Measurements from ENCODE around the gene MAML3.

GRCh38 chr4:139799615-139800014 is 354.4 kb downstream of the MAML3 start:
- TF ChIP-seq, protein P1, sequence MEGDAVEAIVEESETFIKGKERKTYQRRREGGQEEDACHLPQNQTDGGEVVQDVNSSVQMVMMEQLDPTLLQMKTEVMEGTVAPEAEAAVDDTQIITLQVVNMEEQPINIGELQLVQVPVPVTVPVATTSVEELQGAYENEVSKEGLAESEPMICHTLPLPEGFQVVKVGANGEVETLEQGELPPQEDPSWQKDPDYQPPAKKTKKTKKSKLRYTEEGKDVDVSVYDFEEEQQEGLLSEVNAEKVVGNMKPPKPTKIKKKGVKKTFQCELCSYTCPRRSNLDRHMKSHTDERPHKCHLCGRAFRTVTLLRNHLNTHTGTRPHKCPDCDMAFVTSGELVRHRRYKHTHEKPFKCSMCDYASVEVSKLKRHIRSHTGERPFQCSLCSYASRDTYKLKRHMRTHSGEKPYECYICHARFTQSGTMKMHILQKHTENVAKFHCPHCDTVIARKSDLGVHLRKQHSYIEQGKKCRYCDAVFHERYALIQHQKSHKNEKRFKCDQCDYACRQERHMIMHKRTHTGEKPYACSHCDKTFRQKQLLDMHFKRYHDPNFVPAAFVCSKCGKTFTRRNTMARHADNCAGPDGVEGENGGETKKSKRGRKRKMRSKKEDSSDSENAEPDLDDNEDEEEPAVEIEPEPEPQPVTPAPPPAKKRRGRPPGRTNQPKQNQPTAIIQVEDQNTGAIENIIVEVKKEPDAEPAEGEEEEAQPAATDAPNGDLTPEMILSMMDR (IDR thresholded peaks at IDR 0.05): no peak
- TF ChIP-seq POLR2A (IDR thresholded peaks at IDR 0.05) (no peak), EP300 (IDR thresholded peaks at IDR 0.05) (no peak)
